Kidney tubule cell (primary cell): ENCODE results near the gene DRC7.
"Not testable (repeated sequence)": the region's sequence is repeated elsewhere in the genome, so short reads cannot be mapped to it uniquely, and the experiment has no call there.

Experiments
- DNase-seq: peaks from one replicate; pipeline ENCODE4 v3.0.0-alpha.2; 2018; ENCODE audit warnings: low spot score

Gene DRC7

GRCh38 chr16:57735755-57736418 is 41.3 kb downstream of the DRC7 start, which contains the start of gene KATNB1:
Gene KATNB1 (plus strand): TSS chr16:57735770. CDS start chr16:57737244, 1,474 bp downstream.
- DNase-seq, result no peak

GRCh38 chr16:57736419-57737351 is 42.1 kb downstream of the DRC7 start:
- peak; percentile 83 for DNase-seq

GRCh38 chr16:57738844-57739243 is 44.2 kb downstream of the DRC7 start:
- DNase-seq, result no peak

- no peak for DNase-seq
Measured at GRCh38 chr16:57739756-57740422, 45.3 kb downstream of the DRC7 start.

- no peak for DNase-seq
Measured at GRCh38 chr16:57740423-57741071, 45.9 kb downstream of the DRC7 start.

- DNase-seq, result no peak
Measured at GRCh38 chr16:57741660-57742191, 47.1 kb downstream of the DRC7 start.

GRCh38 chr16:57742543-57742942 is 47.9 kb downstream of the DRC7 start:
- no peak for DNase-seq

GRCh38 chr16:57743458-57743857 is 48.9 kb downstream of the DRC7 start:
- no peak for DNase-seq

GRCh38 chr16:57743886-57744641 is 49.5 kb downstream of the DRC7 start:
- DNase-seq, result no peak

- no peak for DNase-seq
Measured at GRCh38 chr16:57744642-57744903, 50.0 kb downstream of the DRC7 start.

GRCh38 chr16:57745768-57746167 is 51.2 kb downstream of the DRC7 start:
- DNase-seq, result no peak

- not testable (repeated sequence) for DNase-seq
Measured at GRCh38 chr16:57746316-57746715, 51.7 kb downstream of the DRC7 start.

GRCh38 chr16:57747091-57747490 is 52.5 kb downstream of the DRC7 start:
- no peak for DNase-seq

GRCh38 chr16:57747496-57747895 is 52.9 kb downstream of the DRC7 start:
- no peak for DNase-seq

GRCh38 chr16:57747996-57748395 is 53.4 kb downstream of the DRC7 start:
- DNase-seq, result no peak

GRCh38 chr16:57748596-57748995 is 54.0 kb downstream of the DRC7 start:
- DNase-seq, result no peak

- DNase-seq, result no peak
Measured at GRCh38 chr16:57749101-57749692, 54.6 kb downstream of the DRC7 start.

GRCh38 chr16:57749856-57750452 is 55.3 kb downstream of the DRC7 start:
- DNase-seq, result no peak

- DNase-seq, result no peak
Measured at GRCh38 chr16:57750796-57751538, 56.4 kb downstream of the DRC7 start.
